GM12864 (cell line): ENCODE data around the gene CDAN1.

Experiments used
- DNase-seq: peaks from one replicate; pipeline ENCODE4 v3.0.0-alpha.2; 2011; ENCODE audit warnings: low read depth
- H3K4me3 ChIP-seq: 2 replicates; pipeline ENCODE4 v1.5.1; 2011; ENCODE audit warnings: mild to moderate bottlenecking, low read depth, low read length, control low read depth
- CTCF ChIP-seq: IDR thresholded peaks from 2 replicates; pipeline ENCODE4 v1.5.1; 2011; ENCODE audit warnings: low read depth, mild to moderate bottlenecking, moderate library complexity, low read length, control low read depth, inconsistent platforms; ENCODE audit errors: missing control alignments

Gene CDAN1

DNA sequence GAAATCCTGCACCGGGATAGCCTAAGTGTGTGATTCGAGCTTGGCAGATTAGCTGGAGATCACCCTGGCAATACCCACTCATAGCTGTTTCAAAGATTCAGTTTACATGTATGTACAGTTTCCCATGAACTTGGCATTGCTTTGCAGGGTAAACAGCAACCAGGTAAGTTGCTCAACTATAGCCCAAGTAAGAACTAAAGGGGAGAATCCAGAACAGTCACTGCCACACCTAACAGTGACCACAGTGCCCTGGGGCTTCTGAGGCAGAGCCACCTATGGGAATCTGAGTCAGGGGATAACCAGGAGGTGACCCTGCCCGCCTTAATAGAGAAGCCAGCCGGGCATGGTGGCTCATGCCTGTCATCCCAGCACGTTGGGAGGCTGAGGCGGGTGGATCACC lies 15.9 kb downstream of the CDAN1 start:
- DNase-seq, result no peak
- no peak for TF ChIP-seq CTCF
- no peak overlapping the region for H3K4me3 ChIP-seq

DNA sequence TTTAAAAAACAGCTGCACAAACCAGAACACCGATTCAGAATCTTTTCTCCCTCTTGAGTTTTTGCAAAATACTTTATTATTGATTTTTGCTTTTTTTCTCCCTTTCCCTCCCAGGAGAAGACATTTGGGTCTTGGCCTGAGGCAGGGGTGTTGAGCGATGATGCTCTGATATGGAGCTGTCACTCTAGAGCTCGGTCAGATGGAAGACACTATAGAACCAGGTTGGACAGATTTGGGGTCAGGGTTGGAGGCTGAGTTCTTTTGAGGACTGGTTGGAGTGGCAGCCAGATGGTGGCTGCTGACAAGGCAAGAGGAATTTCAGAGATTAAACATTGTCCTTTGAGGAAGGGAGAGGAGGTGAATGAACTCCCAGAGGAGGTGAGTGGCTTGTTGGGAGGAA lies 16.9 kb downstream of the CDAN1 start:
- DNase-seq, result no peak

GRCh38 chr15:42719043-42719442 lies 17.9 kb downstream of the CDAN1 start:
- no peak for DNase-seq
- H3K4me3 ChIP-seq, result no peak overlapping the region

More for the DNA sequence above, 16.9 kb downstream of the CDAN1 start:
- TF ChIP-seq CTCF, result no peak
- H3K4me3 ChIP-seq, result no peak overlapping the region

GRCh38 chr15:42716626-42717025 lies 20.3 kb downstream of the CDAN1 start:
- no peak for TF ChIP-seq CTCF
- no peak for DNase-seq
- no peak overlapping the region for H3K4me3 ChIP-seq

More at GRCh38 chr15:42719043-42719442, 17.9 kb downstream of the CDAN1 start:
- TF ChIP-seq CTCF, result no peak

DNA sequence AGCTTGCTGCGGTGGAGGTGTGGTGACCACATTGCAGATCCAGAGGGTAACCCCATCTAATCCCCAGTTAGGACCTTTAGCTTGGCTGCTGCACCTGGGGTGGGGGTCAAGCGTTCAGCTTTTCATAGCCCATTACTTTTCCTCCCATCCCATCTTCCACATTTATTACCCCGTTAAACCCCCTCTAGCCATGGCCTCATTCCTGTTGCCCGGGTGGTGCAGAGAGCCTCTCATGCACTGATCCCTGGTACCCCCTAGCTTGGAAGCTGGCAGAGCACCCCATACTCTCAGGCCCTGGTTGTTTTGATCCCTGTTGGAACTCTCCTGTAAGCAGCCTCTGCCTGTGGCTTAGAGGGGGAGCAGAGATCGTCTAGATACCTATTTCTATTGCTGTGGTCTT lies 20.8 kb downstream of the CDAN1 start:
- no peak overlapping the region for H3K4me3 ChIP-seq
- TF ChIP-seq CTCF, result no peak
- DNase-seq, result no peak

DNA sequence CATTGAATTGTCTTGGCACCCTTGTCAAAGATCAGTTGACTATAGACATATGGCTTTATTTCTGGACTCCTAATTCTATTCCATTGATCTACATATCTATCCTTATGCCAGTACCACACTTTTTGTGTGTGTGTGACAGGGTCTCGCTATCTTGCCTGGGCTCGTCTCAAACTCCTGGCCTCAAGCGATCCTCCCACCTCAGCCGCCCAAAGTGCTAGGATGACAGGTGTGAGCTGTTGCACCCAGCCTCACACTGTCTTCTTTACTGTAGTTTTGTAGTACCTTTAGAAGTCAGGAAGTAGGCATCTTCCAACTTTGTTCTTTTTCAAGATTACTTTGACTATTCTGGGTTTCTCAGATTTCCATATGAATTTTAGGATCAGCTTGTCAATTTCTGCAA lies 24.3 kb downstream of the CDAN1 start:
- TF ChIP-seq CTCF, result no peak
- no peak overlapping the region for H3K4me3 ChIP-seq
- DNase-seq, result no peak

DNA sequence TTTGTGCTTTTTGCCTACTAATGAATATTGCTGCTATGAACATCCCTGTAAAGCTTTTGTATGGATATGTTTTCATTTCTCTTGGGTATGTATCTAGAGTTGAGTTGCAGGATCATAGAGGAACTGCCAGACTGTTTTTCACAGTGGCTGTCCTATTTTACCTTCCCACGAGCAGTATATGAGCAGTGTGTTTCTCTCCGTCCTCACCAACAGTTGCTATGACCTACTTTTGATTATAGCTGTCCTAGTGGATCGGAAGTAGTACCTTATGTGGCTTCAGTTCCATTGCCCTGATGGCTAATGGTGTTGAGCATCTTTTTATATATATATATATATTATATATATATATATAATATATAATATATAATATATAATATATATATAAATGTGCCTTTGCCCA lies 25.2 kb downstream of the CDAN1 start:
- H3K4me3 ChIP-seq, result no peak overlapping the region
- no peak for TF ChIP-seq CTCF
- no peak for DNase-seq
